Hypothalamus (tissue), 51 donors: Measurements from ENCODE around the gene EPHA2.
"Not testable (repeated sequence)": the region's sequence is repeated elsewhere in the genome, so short reads cannot be mapped to it uniquely, and the experiment has no call there.

Experiments used
- DNase-seq, 51 donors: peaks; one replicate each; lab custom pipeline; 2025; lab: John Stamatoyannopoulos, UW

EPHA2 gene

DNA sequence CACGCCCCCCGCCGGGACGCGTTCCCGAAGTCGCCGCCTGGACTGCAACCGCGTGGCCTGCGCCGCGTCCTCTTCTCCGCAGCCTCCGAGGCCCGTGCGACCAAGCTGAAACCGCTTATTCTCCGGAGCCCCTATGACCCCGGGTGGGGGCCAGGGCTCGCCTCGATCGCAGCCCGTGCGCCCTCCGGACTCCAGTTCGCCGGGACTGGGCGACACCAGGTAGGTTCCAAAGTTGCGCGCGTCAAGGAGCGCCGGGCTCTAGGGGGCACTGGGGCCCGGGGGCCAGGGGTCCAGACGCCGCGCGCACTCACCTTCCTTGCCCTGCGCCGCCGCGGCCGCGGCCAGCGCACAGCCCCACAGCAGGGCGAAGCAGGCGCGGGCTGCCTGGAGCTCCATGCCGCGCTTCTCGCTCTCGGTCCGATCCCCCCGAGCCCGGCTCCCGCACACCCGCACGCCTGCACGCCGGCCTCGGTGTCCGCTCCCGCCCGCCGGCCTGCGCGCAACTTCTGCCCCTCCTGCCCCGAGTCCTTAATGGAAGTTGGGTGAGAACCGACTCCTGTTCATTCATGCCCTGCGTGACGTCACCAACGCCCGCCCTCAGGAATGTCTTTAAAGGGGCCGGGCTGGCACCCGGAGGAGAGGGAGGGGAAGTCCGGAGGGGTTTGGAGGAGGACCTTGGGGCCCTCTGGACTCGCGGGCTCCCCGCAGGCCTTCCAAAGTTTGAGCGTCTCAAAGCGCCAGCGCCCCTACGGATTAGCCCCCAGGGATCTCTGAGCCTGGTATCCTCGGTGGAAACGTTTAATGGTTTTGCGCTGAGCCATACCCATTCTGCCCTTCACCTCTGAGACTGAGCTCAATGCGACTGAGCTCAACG is at the start of gene EPHA2:
EPHA2 (minus strand) TSS at position 533 of the 874 bp plus-strand sequence; CDS start at position 396, 137 bp downstream.
- DNase-seq = peak in 46 of 51 donors; percentile 11 to 84 (median 52)

DNA sequence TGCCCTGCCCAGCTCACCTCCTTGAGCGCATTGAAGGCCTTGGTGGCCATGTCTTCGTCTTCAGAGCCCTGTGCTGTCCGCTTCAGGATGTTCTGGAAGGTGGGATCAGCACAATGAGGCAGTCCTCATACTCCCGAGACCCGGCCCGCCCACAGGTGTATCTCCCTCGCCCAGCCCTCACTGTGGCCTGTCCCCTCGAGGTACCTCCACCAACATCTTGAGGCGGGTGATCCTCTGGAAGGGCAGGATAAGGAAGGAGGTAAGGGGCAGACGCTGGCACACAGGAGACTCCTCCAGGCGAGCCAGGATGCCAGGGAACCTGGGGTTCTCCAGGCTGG is 49.4 kb upstream of the EPHA2 start:
- DNase-seq = no peak

DNA sequence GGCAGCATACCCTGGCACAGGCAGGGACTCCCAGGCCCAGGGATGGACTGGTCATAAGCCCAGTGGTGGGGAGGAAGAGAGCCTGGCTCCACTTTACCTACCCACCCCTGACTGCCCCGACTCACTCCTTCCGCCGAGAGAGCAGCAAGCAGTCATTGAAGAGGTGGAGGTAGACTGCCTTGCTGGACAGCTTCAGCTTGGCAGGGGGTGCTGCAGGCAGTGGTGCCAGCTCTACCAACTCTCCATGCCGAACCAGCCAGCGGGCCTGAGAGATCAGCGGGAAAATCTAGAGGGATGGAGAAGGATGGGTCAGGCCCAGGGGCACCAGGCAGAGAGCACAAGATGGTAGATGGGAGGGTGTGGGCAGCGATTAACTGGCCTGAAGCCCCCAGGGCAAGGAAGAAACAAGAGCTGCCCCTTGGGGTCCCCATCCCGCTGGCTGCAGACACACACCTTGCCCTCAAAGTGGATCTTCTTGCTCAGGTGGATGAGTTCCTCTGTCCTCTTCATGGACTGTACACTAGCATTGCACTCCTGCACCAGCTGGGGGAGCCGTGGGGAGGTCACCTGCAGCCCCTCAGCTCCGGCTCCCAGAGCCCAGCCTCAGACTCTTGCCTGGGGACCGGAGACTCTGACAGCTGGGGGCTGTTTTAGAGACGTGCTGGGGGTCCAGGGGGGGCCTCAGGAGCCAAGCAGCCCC is 48.9 kb upstream of the EPHA2 start:
- no peak for DNase-seq

DNA sequence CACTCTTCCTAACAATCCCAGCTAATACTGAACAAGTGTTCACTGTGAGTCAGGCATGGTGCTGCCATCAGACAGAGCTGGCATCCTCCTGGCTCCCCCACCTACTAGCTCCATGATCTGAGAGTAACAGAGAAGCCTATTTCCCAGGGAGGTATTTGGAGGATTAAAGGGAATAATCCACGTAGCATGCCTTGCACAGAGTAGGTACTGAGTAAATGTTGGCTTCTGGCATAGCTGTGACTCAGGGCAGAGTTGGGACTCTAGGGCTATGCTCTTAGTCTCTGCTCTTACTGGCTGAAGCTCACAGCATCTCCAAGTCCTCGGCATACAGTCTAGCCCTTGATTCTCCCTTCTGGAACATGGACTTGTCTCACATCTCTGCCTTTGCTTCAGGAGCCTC is 48.3 kb upstream of the EPHA2 start:
- DNase-seq = no peak

DNA sequence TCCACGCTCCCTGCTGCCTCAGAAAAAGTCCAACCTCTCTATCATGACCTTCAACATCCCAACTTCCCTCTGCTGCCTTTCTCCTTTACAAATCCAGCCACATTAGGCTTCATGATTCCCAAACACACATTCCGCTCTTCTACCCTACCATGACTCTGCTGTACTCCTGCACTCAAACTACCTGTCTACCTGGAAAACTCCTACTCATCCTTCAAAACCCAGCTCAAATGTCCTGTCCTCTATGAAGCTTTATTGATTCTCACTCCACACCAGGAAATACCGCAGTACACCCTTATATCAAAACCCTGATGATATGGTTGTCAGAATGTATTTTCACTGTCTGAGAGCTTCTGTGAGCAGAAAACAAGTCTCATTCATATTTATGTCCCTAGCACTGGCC is 47.7 kb upstream of the EPHA2 start:
- DNase-seq = no peak

DNA sequence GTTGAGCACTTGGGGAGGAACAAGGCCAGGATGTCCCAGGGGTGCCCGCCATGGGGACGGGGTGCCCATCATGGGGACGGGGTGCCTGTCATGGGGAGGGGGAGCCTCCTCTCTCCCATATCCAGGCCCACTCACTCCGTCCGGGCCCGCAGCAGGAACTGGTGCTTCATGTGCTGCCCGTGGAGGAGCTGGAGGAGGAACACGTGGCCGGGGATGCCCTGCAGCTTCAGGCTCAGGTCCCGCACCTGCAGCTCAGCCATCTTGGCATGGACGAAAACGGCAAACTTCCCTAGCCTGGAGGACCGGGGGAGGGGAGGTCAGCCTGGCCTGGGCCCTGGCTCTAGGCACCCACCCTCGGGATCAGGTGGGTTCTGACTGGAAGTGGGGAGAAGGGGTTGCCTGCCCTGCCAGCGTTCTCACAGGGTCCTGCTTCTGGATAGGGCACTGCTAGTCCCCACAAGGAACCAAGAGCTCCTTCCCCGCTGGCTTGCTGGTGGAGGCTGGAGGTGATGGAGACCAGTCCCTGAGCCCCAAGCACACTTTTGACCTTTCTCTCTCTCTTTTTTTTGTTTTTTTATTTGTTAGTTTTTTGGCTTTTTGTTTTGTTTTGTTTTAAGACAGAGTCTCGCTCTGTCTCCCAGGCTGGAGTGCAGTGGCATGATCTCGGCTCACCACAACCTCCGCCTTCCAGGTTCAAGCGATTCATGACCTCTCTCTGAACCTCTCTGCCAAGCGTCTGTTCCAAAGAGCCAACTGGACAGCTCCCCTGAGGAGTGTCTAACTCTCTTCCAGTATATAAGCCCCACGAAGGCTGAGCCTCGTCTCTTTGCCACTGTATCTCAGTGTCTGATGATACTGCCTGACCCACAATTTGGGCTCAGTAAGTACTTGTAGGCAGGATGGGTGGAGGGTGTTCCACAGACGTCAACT is 46.7 kb upstream of the EPHA2 start:
- no peak for DNase-seq

DNA sequence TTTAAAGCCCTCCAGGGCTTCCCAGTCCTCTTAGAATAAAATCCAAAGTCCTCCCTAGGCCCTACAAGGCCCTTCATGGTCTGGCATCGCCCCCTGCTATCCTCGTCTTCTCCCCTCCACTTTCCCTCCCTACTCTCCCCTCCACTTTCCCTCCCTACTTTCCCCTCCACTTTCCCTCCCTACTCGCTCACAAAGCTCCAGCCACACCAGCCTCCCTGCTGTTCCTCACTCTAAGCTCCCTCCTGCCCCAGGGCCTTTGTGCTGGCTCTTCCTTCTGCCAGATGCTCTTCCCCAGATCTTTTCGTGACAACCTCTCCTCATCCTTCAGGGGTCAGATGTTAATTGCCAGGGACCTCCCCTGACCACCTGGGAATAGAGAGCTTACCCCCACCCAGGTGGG is 43.8 kb upstream of the EPHA2 start:
- DNase-seq = no peak

DNA sequence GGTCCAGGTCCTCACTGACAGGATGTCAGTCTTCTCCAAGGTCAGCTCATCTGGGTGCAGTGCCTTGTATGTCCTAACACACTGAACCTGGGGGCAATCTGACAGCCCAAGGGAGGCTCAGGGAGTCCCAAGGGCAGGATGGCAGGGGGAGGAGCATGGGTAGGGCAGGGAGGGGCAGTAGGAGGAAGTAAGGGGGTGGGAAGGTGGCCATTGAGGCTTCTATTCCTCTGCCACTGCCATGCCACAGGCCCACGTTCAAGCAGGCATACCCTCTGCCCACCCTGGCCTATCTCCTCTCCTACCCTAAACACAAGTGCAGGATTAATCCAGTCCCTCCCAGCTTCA is 43.3 kb upstream of the EPHA2 start:
- DNase-seq = no peak

DNA sequence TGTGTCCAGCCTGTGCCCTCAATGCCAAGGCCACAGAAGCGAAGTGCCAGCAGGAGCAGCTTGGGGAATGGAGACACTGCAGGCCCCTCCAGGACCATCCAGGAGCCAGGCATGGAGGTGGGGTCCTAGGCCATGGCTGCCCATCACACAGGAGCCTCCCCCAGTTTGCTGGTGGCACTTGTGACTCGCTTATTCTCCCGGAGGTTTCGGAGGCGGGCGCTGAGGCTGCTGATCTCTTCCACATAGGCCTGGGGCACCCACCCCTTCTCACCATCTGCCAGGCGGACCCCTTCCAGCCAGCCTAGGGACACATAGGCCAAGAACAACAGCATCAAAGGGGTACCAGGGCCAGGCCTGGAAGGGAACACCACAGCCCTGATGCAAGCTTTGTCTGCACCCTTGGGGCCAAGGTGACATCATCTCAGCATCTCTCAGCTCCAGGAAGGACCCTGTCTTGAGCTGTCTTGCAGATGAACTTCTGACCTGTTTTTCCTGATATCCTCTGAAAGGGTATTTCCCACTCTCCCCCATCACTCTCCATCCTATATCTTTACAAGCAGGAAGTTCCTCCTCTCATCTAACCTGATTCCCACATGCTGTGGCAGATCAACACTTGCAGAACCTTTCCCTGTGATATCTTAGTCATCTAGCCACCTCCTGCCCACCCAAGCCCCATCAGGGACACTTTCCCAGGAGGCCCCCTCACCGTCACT is 42.7 kb upstream of the EPHA2 start:
- DNase-seq = no peak

DNA sequence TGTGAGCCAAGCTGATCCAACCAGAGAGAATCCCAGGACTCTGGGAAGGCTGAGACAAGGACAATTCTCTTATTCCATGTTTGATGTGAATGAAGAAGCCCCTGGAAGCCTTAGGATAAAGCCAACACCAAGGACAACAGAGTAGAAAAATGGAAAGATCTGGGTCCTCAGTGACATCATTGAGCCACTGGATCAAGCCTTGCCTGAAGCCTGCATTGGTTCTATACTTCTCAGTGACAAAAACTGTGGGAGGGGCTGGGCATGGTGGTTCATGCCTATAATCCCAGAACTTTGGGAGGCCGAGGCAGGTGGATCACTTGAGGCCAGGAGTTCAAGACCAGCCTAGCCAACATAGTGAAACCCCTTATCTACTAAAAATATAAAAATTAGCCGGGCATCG is 41.0 kb upstream of the EPHA2 start:
- DNase-seq = no peak

DNA sequence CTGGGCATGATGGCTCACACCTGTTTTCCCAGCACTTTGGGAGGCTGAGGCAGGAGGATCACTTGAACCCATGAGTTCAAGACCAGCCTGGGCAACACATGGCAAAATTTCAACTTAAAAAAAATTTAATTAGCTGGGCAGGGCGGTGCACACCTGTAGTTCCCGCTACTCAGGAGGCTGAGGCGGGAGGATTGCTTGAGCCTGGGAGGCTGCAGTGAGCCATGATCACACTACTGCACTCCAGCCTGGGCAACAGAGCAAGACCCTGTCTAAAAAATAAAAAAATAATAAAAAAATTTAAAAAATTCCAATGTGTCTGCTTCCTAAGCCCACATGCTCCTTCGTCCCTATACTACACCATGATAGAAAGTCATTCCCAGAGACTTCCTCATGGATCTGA is 40.3 kb upstream of the EPHA2 start:
- DNase-seq = not testable (repeated sequence)

DNA sequence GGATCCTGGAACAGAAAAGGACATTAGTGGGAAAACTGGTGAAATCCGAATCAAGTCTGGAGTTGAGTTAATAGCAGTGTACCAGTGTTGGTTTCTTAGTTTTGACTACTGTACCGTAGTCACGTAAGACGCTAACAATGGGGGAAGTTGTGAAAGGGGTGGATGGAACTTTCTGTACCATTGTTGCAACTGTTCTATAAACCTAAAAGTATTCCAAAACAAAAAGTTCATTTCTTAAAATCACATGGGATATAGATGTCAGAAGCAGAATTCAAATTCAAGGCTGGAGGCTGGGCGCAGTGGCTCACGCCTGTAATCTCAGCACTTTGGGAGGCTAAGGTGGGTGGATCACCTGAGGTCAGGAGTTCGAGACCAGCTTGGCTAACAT is 39.6 kb upstream of the EPHA2 start:
- DNase-seq = no peak

DNA sequence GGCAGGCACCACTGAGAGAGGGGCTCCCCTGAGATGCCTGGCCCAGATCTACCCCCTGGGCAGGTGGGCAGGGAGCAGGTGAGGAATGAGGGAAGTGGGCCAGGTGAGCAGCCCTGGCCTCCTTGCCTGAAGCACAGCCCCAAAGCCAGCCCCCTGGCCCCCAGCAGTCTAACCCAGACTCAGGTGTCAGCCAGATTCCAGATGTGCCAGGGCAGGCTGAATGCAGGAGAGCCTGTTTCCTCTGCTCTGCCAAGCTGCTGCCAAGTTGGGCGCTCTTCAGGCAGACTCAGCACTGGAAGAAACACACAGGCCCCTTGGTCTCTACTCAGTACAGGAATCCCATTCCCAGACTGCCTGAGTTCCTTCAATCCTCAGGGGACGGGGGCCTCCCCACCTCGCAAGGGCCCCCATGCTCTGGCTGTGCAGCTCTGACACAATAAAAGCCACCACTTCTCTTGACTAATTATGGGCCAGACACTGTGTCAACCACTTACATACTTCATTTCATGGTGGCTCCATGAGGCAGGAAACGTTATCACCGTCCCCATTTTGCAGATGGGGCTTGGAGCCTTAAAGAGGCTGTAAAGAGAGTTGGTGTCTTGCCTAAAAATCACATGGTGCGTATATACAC is 36.2 kb upstream of the EPHA2 start:
- DNase-seq = peak in 2 of 51 donors; percentile 13 to 15

DNA sequence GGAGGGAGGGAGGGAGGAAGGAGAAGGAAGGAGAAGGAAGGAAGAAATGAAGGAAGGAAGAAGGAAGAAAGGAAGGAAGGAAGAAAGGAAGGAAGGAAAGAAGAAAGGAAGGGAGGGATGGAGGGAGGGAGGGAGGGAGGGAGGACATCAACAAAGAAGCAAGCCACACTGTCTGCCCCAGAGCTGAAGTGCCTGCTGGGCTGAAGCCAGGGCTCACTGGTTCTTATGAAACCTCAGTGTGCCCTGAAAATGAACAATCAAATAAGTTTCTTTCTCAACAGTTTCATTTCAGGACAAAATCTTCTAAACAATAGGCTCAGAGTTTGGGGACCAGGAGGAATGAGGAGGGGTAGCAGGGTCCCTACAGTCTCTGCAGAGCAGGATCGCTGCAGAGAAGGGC is 35.4 kb upstream of the EPHA2 start:
- peak in 2 of 51 donors; percentile 11 to 12 for DNase-seq

DNA sequence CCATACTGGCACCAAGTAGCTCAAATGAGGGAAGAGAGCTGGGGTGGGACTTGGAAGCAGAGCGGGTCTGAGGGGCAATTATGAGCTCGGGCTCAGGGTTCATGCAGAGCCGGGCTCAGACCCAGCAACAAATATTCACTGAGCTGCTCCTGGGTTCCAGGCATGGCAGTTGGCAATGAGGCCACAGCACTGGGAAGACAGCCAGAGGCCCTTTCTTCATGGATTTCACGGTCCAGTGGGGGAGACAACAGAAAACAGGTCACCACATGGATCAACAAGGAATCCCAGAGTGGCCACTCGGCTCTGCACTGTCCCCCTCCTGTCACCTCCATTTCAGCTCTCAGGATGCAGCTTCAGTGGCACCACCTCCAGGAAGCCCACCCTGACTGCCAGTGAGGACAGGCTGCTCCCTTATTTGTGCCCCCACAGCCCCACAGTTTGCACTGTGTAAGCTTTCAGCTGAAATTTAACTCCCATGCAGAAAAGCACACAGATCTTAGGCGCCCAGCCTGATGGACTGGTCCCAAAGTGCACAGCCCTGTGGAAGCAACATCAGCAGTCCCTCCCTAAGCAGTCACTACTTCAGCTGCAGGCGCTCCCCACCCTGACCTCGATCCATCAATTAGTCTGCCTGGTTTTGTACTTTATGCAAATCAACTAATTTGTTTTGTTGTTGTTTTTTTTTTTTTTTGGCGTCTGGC is 34.2 kb upstream of the EPHA2 start:
- peak in 39 of 51 donors; percentile 11 to 83 (median 59) for DNase-seq

DNA sequence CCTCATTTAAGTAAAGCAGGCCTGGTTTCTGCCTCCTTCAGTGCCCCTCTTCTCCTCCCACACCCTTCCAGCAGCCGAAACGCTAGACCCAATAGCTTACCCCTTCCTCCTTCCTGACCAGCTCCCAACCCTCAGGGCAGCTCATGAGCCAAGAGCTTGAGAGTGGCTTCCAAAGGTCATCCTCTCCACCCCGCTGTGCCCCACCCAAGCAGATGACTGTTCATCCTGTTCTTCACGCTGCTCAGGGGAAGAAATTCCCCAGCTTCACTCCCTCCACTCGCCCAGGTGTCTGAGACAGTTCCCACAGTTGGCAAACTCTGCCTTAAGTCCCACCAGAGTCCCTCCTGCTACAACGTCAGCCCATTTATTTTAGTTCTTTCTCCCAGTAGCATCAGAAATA is 33.1 kb upstream of the EPHA2 start:
- DNase-seq = no peak

DNA sequence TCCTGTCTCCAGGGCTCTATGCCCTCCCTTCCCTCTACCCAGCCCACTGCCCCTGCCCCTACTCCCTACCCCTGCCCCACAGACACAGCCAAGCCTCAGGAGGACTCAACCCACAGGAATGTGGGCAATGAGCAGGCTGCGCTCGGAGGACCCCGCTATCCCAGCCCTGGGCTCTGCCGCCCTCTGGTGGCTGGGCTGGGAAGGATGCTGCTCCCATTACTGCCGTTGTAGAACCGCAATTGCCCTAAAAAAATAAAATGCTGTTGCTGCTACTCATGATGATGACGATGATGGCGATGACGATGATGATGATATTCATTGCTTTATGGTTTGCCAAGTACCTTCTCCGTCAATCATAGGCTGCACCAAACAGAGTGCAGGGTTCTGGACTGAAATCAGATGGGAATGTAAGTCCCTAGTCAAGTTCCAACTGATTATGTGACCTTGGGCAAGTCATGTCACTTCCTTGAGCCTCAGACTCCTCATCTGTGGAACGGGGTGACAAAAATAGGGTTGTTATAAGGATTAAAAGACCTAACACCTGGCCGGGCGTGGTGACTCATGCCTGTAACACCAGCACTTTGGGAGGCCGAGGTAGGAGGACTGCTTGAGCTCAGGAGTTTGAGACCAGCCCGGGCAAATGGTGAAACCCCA is 32.0 kb upstream of the EPHA2 start:
- peak in 41 of 51 donors; percentile 10 to 75 (median 41) for DNase-seq

DNA sequence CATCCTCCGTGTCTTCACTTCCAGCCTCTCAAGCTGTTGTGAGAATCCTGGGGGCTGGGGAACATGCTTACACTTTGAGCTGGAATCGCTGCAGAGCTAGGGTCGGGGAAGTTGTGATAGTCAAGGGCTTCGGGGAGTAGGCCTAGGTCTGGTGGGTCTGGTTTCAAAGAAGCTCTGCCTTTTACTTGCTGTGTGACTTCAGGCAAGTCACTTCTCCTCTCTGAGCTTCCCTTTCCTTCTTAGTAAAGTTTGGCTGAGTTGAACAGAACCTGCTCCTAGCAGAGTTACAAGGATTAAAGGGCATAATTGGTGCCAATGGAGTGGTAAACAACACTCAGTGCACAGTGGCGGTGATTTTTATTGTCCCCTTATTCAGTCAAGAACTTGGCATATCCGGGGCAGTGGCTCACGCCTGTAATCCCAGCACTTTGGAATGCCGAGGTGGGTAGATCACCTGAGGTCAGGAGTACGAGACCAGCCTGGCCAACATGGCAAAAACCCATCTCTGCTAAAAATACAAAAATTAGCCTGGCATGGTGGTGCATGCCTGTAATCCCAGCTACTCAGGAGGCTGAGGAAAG is 30.9 kb upstream of the EPHA2 start:
- DNase-seq = no peak
